Measurements from ENCODE around the gene ARHGAP21.
"Not testable (repeated sequence)": the region's sequence is repeated elsewhere in the genome, so short reads cannot be mapped to it uniquely, and the experiment has no call there.

The ARHGAP21 gene

DNA sequence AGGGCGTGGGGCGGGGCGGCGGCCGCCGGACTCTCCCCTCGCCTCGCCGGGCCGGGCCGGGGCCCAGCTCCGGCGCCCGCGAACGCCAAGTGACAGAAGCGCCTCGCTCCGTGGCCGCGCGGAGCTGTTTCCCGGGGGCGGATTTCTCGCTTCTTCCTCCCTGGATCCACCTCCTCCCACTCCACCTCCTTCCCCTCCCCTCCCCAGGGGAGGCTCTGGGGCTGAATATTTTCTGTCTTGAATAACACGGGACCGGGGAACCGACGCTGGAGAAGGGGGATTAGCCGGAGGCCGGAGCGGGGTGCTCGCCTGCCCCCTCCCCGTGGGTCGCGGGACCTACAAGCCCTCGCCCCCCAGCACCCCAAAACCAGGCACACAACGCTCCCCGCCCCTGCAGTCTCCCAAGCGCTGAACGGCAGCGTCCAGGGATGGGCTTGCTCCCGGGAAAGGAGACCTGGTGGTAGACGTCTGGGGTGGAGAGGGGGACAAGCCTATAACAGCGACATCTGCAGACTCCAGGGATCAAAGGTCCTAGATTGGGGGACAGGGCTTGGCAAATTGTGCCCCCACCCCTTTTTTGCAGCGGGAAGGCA is at the start of gene ARHGAP21:
Gene ARHGAP21 (minus strand): TSS at position 100 of the 593 bp plus-strand sequence. CDS start 1,988 bp downstream, outside the sequence.
- DNase-seq: peak; percentile 25 to 36

DNA sequence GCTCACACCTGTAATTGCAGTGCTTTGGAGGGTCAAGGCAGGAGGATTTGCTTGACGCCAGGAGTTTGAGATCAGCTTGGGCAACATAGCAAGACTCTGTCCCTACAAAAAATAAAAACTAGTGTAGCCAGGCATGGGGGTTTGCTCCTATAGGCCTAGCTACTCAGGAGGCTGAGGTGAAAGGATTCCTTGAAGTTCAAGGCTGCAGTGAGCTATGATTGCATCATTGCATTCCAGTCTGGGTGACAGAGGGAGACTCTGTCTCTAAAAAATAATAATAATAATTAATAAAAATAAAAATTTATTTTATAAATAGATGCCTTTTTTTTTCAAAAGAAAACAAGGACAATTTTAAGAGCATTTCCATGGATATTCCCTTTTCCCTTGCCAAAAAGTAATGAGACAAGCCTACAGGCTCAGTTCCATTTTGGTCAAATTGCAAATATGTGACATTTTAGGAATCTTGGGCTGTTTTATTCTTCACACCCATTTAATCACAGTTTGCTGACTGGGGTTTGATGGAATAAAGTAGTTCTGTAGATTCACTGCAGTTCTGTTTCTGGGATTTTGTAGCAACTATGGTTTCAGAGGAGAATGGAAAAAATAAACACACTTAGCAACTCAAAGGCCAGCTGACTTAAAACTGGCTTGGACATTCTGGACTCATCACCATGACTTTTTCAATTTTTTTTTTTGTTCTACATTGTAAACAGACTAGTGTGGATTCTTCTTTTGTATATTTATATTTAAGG is 48.4 kb upstream of the ARHGAP21 start:
- no peak for DNase-seq

DNA sequence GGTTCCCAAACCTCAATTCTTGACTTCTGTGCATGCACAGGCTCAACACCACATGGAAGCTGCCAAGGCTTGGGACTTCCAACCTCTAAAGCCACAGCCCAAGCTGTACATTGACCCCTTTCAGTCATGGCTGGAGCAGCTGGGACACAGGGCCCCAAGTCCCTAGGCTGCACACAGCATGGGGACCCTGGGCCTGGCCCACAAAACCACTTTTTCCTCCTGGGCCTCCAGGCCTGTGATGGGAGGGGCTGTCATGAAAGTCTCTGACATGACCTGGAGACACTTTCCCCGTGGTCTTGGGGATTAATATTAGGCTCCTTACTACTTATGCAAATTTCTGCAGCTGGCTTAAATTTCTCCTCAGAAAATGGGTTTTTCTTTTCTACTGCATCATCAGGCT is 41.3 kb upstream of the ARHGAP21 start:
- DNase-seq: not testable (repeated sequence)

DNA sequence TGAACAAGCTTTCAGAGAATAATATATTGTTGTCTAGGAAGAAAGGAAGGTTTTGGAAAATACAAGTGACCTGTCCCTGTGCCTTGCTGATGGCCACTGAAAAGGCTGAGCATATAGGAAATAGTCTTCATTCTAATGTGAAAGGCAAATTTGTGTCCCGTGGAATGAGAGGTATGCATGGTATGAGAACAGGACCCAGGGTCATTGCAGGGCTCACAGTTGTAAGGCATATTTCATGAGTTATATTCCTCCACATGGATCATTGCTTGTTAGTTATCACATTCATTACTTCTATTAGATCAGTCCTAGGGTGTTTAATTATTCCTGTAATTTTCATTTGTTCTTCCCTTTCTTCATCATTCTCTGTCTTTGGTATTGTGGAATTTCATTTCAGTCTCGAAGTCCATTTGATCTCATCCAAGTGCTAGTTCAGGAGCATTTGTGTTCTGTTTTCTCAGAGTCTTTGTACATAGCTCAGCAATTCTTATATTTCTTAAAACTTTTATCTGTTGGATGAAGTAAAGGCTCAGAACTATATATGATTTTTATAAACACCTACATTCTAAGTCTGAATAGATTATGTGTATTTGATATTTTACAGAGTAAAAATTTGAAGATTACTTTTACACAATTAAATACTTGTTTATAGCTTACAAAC is 39.4 kb upstream of the ARHGAP21 start:
- DNase-seq: no peak

DNA sequence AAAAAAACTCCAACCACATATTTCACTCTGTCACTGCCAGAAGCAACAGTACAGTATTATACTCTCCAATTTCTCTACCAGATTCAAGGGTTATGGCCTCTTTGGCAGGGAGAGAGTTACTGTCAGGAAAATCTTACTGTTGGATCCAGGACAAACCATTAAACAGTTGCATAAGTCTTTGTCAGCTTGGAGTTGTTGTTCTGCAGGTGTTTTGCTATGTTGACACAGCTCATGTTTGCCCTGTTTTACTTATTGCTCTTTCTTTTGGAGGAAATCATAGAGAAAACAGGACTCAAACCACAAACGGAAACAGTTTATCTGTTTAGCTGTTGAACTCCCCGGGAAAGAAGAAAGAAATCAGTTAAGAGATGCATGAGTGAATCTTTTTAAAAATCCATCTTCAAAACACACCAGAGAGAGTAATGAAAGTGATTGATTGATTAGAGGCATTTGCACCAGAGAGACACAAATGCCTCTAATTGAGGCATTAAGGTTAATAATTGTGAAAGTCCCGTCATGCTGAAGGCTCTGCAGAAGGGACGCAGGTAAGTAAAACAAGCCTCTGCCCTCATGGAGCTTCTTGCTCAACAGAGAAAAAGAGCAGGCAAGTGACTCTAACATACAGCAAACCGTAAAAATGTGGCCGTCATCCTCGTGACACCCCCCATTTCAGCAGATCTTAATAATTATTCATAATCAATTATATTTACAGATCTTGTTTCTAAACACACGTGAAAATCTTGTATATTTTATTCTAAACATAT is 38.7 kb upstream of the ARHGAP21 start:
- DNase-seq: no peak

DNA sequence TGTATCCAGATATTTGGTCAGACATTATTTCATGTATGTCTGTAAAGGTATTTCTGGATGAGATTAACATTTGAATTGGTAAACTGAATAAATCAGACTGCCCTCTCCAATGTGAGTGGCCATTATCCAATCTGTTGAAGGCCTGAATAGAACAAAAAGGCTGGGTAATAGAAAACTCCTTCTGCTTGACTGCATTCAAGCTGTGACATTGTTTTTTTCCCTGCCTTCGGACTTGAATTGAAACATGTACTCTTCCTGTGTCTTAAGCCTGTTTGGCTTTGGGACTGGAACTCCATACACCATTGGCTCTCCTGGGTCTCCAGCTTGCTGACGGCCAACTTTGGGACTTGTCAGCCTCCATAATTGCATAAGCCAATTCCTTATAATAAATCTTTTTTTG is 36.0 kb upstream of the ARHGAP21 start:
- DNase-seq: no peak

DNA sequence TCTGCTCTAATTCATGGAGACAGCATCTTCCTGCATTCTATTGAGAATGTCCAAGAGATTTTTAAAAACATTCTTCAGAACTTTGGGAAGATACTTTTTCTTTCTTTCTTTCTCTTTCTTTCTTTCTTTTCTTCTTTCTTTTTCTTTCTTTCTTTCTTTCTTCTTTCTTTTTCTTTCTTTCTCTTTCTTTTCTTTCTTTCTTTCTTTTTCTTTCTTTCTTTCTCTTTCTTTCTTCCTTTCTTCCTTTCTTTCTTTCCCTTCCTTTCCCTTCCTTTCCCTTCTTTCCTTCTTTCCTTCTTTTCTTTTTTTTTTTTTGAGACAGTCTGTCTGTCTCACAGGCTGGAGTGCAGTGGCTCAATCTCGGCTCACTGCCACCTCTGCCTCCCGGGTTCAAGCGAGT is 34.6 kb upstream of the ARHGAP21 start:
- DNase-seq: not testable (repeated sequence)

DNA sequence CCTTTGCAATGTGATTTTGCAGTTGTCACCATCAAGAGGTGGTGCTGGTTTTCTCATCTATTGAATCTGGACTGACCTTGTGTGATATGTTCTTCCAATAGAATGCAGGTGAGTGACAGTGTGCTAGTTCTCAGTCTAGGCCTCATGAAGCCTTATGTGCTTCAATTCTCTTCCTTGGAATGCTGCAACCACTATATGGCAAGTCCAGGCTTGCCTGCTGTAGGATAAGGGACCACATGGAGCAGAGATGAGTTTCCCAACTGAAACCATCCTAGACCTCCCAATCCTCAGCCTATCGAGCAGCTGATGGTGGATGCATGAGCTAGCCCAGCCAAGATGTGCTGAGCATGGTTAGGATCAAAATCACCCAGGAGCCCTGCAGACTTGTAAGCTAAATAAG is 32.6 kb upstream of the ARHGAP21 start:
- DNase-seq: no peak

DNA sequence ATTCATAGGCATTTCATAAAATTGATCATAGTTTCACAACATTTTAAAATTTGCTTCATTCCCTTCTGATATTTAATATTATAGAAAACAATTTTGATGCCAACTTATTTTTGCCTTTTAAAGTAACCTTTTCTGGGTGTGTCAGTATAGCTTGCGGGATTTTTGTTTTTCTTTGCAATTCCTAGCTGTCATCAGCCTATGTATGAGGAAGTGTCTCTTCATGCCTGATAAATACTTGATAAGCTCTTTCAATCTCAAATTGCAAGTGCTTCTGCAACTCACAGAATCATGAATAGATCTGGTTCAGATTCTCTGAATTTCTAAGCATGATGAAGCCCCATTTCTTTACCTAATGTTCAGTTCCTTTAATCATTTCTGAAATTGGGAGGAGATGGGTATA is 28.0 kb upstream of the ARHGAP21 start:
- DNase-seq: no peak

DNA sequence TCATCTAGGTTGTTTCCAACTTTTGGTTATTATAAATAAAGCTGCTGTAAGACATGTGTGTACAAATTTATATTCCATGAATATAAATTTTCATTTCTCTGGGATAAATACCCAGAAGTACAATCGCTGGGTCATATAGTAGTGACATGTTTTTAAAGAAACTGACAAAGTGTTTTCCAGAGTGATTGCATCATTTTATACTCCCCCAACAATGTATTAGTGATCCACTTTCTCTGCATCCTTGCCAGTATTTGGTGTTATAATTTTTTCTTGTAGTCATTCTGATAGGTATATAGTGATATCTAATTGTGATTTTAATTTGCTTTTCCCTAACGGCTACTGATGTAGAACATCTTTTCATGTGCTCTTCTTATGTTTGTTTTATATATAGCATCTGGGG is 27.0 kb upstream of the ARHGAP21 start:
- DNase-seq: no peak

DNA sequence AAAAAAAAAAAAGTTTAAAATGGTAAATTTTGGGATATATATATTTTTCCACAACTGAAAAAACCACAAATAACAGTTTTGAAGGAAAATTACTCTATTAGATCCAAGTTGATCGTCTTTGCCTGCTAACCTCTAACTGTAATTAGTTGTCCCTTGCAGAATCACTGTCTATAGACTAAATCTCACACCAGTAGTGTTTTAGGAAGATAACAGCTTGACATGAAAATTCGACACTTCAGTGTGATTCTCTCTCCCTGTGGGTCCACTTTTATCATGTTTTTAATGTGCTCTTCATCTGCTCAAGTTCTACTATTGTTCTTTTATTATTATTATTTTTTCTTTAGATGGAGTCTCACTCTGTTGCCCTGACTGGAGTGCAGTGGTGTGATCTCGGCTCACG is 24.5 kb upstream of the ARHGAP21 start:
- DNase-seq: no peak

DNA sequence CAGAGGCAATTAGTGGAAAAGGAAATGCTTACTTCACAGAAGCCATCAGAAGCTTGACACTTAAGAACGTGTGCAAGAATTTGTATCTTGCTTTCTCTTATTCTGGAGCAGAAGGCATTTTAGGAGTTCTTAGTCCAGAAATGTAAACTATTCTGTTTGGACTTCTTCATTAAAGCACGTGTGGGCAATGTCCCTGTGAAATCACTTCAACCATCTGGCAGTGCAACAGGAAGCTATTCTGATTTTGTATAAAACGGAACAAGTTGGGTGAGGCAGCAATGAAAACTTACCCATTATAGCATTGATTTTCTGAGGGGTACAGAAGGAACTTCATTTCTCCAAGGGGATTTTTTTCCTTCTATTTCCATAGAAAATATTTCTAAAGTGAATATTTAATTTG is 21.3 kb upstream of the ARHGAP21 start:
- DNase-seq: no peak

DNA sequence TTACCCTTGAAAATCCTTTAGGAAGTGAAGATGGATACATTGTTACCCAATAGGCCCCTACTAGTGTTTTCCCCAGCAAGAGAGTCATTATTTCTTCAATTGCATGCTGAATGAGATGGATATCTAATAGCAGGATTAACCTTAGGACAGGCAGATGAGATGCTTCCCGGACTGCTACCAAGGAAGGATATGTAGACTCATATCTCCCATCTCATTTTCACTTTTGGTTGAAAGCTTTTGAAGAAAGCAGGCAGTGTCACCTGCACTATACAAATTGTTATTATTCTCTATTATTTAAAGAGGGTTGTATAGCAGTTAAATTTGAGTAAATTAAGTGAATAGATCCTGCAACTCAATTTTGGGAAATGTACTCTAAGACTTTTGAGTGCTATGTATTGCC is 17.0 kb upstream of the ARHGAP21 start:
- no peak for DNase-seq

DNA sequence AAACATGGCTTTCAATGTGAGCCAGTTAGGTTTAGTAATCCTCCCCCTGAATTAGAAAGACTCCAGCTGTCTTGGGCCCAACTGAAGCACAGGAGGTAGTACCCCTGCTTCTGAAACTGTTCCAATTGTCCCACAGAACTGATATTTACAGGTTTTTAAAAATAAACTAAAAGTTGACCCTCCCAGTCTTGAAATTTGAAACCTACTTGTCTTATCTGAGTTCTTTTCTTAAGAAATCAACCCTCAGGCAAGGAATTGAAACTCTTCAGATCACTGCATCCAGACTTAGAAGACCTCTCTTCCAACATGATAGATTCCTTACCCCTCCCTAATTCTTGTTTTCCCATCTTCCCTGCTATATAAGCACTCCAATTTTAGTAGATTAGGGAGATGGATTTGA is 13.3 kb upstream of the ARHGAP21 start:
- no peak for DNase-seq

DNA sequence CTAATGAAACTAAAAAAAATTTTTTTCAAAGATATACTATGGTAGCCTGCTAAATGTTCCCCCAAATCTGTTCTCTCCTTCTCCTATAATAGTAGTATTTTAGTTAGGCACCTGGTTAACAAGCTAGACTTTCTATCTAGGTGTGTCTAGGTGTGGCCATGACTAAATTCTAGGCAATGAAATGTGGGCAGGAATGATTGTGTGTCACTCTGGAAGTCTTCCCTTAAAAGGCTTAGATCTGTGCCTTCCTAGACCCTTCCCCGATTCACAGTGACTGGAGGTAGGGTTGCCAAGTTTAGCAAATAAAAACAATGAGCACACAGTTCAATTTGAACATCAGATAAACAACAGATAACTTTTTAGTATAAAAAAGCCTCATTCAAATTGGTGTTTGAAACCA is 8.3 kb upstream of the ARHGAP21 start:
- no peak for DNase-seq

DNA sequence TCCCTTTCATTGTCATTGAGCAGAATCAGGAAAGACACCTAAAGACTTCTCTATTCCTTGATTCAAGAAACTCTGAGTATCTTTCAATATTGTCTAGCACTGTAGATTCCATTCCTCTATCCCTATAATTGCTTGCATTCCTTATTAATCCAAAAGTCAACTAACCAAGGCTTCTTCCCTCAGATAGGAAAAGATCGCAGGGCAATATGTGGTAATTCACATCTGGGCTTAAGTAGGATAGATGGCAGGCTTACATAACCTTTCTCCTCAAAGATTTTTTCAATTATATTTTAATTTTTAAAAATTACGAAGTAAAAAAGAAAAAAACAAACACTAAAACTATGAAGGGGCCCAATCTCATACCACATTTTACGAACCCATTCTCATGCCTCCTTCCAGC is 7.1 kb upstream of the ARHGAP21 start:
- DNase-seq: no peak

DNA sequence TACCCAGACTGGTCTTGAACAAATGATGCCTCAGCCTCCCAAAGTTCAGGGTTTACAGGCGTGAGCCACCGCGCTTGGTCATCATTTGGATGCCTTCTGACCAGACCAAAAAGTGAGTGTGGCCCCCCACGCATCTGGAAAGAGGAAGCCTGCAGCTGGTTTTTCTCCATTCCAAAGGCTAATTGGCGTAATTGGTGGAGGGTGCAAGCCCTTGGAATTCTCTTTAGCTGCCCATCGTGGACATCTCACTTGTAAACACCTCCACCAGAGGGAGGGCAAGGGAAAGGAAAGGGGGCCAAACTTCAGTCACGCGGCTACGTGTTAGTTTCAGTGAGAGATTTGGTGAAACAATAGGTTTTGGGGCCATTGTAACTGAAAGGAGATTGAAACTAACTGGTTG is 4.1 kb upstream of the ARHGAP21 start:
- peak in 1 of 2 donors; percentile 12 for DNase-seq

DNA sequence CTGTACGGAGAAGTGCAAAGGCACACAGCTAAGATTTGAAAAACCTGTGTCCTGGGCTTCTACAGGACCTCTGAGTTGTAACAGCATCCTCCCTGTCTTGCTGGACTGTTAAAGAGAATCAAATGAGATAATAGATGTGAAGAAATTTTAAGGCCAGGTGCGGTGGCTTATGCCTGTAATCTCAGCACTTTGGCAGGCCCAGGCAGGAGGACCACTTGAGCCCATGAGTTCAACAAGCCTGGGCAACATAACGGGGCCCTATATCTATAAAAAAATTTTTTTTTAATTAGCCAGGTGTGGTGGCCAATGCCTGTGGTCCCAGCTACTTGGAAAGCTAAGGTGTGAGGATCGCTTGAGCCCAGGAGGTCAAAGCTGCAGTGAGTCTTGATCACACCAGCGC is 2.9 kb upstream of the ARHGAP21 start:
- no peak for DNase-seq

DNA sequence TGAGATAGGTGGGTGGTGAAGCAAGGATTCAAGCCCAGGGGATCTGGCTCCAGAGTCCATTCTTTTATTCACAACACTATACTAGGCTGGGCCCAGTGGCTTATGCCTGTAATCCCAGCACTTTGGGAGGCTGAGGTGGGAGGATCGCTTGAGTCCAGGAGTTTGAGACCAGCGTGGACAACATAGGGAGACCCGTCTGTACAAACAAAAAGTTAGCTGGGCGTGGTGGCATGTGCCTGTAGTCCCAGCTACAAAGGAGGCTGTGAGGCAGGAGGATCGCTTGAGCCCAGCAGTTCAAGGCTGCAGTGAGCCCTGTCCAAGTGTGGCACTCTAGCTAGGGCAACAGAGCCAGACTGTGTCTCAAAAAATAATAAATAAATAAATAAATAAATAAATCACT is 2.3 kb upstream of the ARHGAP21 start:
- not testable (repeated sequence) for DNase-seq

DNA sequence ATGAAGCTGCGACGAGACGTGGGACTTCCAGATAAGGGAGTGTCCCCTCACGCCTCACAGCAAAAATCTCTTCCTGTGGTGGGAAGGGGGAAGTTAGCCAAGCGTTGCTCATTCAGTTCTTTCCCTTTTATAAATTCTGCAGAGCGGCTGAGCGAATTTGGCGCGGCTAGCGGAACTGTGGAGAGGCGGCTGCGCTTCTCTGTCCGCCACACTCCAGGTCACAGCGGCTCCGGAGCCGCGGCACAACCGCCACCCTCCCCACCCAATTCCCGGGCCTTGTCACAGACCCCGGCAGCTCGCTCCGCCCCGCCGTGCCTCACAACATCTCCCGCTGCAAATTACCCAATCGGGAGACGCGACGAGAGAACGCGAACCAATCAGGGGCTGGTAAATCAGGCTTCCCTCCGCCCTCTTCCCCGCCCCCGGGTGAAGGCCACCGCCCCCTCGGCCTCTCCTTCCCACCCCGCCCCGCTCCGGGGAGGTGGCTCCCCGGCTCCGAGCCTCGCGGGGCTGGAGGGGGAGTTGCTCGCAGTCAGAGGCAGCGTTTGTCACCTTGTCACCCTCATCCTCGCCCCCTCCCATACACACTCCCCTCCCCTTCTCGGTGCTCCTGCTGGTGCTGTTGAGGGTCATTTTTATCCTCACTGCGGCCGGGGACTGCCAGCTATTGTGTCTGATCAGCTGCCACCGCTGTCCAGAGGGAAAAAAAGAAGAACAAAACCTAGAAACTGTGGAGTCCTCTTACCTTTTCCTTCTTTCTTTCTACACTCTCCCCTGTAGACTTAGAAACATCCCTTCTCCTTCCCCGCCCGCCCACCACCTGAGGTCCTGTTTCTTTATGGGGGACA is 918 bp upstream of the ARHGAP21 start:
- DNase-seq: peak; percentile 94 to 96

DNA sequence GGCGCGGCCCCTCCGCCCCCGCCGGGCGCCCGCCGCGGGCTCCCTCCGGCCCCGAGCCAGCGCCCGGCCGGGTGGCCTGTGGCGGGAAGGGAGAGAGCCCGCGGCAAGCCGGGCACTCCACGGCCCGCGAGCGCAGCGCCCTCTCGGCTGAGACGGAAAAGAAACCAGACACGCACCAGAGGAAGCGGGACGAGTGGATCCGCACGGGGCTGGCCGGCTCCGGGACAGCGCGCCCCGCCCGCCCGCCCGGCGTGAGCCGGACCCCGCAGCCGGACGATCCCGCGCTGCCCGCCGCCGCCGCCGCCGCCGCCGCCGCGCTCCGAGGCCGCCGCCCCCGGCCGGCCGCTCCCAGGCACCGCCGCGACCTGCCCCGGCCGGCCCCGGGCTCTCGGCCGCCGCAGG is 300 bp downstream of the ARHGAP21 start:
- DNase-seq: peak; percentile 10 to 30

DNA sequence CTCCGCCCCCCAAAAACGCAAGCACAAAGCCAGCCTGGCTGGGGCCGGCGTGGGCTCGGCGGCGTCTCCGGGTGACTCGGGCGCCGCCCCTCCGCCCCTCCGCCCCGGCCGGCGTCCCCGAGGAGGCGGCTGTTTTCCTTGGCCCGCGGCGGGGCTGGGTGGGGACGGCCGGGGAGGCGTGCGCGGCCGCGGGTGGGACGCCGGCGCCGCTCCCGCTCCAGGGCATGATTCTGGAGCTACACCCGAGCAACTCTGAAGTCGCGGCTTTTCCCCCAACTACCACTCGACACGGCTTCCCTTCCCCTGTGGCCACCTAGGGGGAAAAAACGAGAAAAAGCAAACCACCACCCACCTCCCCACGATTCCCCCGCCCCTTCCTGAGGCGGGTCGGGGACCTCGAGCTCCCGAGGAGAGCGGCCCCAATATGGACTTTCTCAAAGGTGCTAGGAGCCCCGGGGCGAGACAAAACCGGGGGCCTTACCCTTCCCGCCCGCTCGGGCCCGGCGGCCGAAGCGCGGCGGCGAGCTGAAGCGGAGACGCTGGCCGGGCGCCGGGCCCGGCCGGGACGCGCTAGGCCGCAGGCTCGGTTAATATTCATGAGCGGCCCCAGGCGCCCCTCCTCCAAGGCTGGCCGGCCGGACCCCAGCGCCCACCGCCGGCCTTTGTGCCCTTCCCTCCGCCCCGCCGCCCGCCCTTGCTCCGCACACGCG is 856 bp downstream of the ARHGAP21 start:
- peak; percentile 43 to 52 for DNase-seq
